HepG2 (cell line): ENCODE data around the gene ANTKMT. TPM values are rescaled to one million over a fixed set of nuclear protein-coding genes. Genes with fewer than 3 reads are reported as not detected.

Experiments
- ARID3A ChIP-seq: IDR thresholded peaks from 2 replicates; pipeline ENCODE4 v1.6.1; 2012; ENCODE audit warnings: low read depth, low read length, improper control_type of control experiment
- DNMT1 ChIP-seq: sonication (generic); formaldehyde crosslinking; IDR thresholded peaks from 2 replicates; pipeline ENCODE4 v1.5.1; 2020; ENCODE audit warnings: mild to moderate bottlenecking, missing genetic modification reagents
- FOXK2 ChIP-seq: fragments of 450-650 bp; IDR thresholded peaks from 2 replicates; pipeline ENCODE4 v1.6.1; 2016
- GMEB1 ChIP-seq: sonication (generic); formaldehyde crosslinking; IDR thresholded peaks from 2 replicates; pipeline ENCODE4 v1.5.1; 2020; ENCODE audit warnings: missing genetic modification reagents, mild to moderate bottlenecking, borderline replicate concordance
- IKZF5 ChIP-seq: IDR thresholded peaks from 2 replicates; pipeline ENCODE4 v1.6.1; 2018; ENCODE audit warnings: missing genetic modification reagents, mild to moderate bottlenecking, missing compliant biosample characterization
- MIER2 ChIP-seq: IDR thresholded peaks from 2 replicates; pipeline ENCODE4 v1.6.1; 2016; ENCODE audit warnings: missing biosample characterization, missing genetic modification reagents
- NFYB ChIP-seq: sonication (generic); formaldehyde crosslinking; IDR thresholded peaks from 2 replicates; pipeline ENCODE4 v1.4.0; 2020; ENCODE audit warnings: missing genetic modification reagents
- PHF8 ChIP-seq: sonication (generic); formaldehyde crosslinking; IDR thresholded peaks from 2 replicates; pipeline ENCODE4 v1.5.0; 2020; ENCODE audit warnings: missing genetic modification reagents
- RFX3 ChIP-seq: IDR thresholded peaks from 2 replicates; pipeline ENCODE4 v1.6.1; 2016; ENCODE audit warnings: missing biosample characterization, missing genetic modification reagents
- TBX3 ChIP-seq: fragments of 450-650 bp; IDR thresholded peaks from 2 replicates; pipeline ENCODE4 v1.6.1; 2017; ENCODE audit warnings: antibody characterized with exemption, mild to moderate bottlenecking, inconsistent platforms, borderline replicate concordance
- TEF ChIP-seq: sonication (generic); formaldehyde crosslinking; IDR thresholded peaks from 2 replicates; pipeline ENCODE4 v1.5.0; 2020; ENCODE audit warnings: missing genetic modification reagents
- ZFP41 ChIP-seq: sonication (generic); formaldehyde crosslinking; IDR thresholded peaks from 2 replicates; pipeline ENCODE4 v1.4.0; 2020; ENCODE audit warnings: mild to moderate bottlenecking, missing genetic modification reagents, borderline replicate concordance
- ZHX2 ChIP-seq, 2 experiments: sonication (generic) in 1 of 2; formaldehyde crosslinking in 1 of 2; IDR thresholded peaks; 2 replicates each; pipeline versions ENCODE4 v1.6.1 to v1.9.0; 2014 to 2022; ENCODE audit warnings: antibody characterized with exemption in 1 of 2, borderline replicate concordance in 1 of 2, inconsistent platforms in 1 of 2, low read depth in 1 of 2, missing genetic modification reagents in 1 of 2
- ZKSCAN5 ChIP-seq: sonication (generic); formaldehyde crosslinking; IDR thresholded peaks from 2 replicates; pipeline ENCODE4 v1.5.1; 2020; ENCODE audit warnings: mild to moderate bottlenecking, missing genetic modification reagents
- ZNF549 ChIP-seq: sonication (generic); formaldehyde crosslinking; IDR thresholded peaks from 2 replicates; pipeline ENCODE4 v1.5.0; 2020; ENCODE audit warnings: missing genetic modification reagents
- ZNF576 ChIP-seq: sonication (generic); formaldehyde crosslinking; IDR thresholded peaks from 2 replicates; pipeline ENCODE4 v1.4.0; 2020; ENCODE audit warnings: mild to moderate bottlenecking, missing genetic modification reagents
- ZSCAN20 ChIP-seq: sonication (generic); formaldehyde crosslinking; IDR thresholded peaks from 2 replicates; pipeline ENCODE4 v1.4.0; 2020; ENCODE audit warnings: missing genetic modification reagents, mild to moderate bottlenecking, borderline replicate concordance
- polyA plus RNA-seq, 8 experiments: library from polyadenylated mRNA; depleted of rRNA in 3 of 8; stranded (reverse) in 7 of 8; unstranded in 1 of 8; fragments of >200 nt; fragmentation: Illumina TruSeq in 4 of 8; extraction: Trizol in 4 of 8; gene quantifications; 2 replicates each; pipeline versions ENCODE4 v1.2.1 to v1.2.3, GENCODE V29; 2011 to 2016; ENCODE audit warnings: low read depth in 4 of 8, missing spikeins in 1 of 8, mixed read lengths in 1 of 8; ENCODE audit not compliant: insufficient read depth in 1 of 8
- total RNA-seq, 5 experiments: library from RNA; depleted of rRNA; stranded (reverse); fragments of >200 nt; fragmentation: Illumina TruSeq; extraction: Trizol; gene quantifications; 2 replicates each; pipeline ENCODE4 v1.2.3, GENCODE V29; 2016; ENCODE audit warnings: low read depth in 1 of 5

The ANTKMT gene
- total and polyA plus RNA-seq, 2 of the 13 experiments (the other 11 are each of a cell fraction or from before 2014, with no cell fraction given) = 7.5 to 47.8 TPM

- no peak for TF ChIP-seq ZHX2 (IDR thresholded peaks at IDR 0.05; ENCODE audit: low read depth)
- no peak; the same call in 1 of the 2 replicates for TF ChIP-seq ZHX2 (CRISPR knock-in tag; IDR thresholded peaks at IDR 0.05; ENCODE audit: borderline replicate concordance)
- TF ChIP-seq TEF (CRISPR knock-in tag) = no peak
- no peak for TF ChIP-seq NFYB
- no peak for TF ChIP-seq ARID3A
- TF ChIP-seq ZNF549 (CRISPR knock-in tag) = no peak; the same call in 1 of the 2 replicates
- TF ChIP-seq ZNF576 (CRISPR knock-in tag) = 0 out of 2 replicates have a peak, but pooled peaks have one; percentile 40
- TF ChIP-seq FOXK2 = no peak
- TF ChIP-seq ZSCAN20 (CRISPR knock-in tag) = no peak
- peak; percentile 80 for TF ChIP-seq PHF8
- TF ChIP-seq IKZF5 (CRISPR knock-in tag) = no peak; the same call in 1 of the 2 replicates
- TF ChIP-seq GMEB1 = peak; percentile 54
- TF ChIP-seq ZKSCAN5 (CRISPR knock-in tag) = no peak
- TF ChIP-seq ZFP41 (CRISPR knock-in tag) = no peak
- no peak for TF ChIP-seq TBX3
- no peak for TF ChIP-seq RFX3 (CRISPR knock-in tag)
- no peak for TF ChIP-seq MIER2
- TF ChIP-seq DNMT1 = peak; percentile 76
Measured at GRCh38 chr16:720990-721764, at the start of gene ANTKMT (continued).
